AG09319 (cell line): ENCODE results near the gene LLGL2.

ENCODE experiments used
- DNase-seq: peaks from one replicate; pipeline ENCODE4 v3.0.0-alpha.2; 2010; ENCODE audit warnings: low read depth; ENCODE audit errors: extremely low read depth
- TF ChIP-seq, protein P1 (sequence below): IDR thresholded peaks from 2 replicates; pipeline ENCODE4 v1.5.1; 2011; ENCODE audit warnings: low read depth, mild to moderate bottlenecking, inconsistent platforms, low read length, moderate library complexity

The LLGL2 gene

DNA sequence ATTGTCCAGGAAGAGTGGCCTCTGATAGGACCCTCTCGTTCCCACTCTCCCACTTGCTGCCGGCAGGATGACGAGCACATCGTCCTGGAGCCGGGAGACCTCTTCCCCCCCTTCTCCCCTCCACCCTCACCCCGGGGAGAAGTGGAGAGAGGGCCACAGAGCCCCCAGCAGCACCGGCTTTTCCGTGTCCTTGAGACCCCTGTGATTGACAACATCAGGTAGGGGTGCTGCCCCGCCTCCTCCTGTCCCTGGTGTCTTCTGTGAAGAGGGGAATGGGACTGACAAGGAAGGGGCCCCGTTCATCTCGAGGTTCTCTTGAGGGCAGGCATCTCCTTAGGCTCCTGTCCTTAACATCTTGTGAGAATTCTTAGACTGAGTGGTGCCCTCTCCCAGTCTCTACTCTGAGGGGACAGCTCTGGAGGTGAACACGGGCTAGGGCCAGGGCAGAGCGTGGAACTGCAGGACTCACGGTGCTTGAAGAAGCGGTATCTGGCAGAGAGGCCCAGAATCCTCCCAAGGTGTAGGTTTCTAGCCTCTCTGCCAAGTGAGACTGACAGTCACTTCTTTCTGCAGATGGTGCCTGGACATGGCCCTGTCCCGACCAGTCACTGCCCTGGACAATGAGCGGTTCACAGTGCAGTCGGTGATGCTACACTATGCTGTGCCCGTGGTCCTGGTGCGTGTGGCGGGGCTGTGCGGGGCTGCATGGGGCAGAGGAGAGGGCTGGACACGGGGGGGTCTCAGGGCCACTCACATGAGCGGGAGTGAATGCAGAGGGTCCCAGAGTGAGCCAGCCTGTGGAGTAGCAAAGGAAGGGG is 36.6 kb upstream of the LLGL2 start:
- TF ChIP-seq, protein P1, sequence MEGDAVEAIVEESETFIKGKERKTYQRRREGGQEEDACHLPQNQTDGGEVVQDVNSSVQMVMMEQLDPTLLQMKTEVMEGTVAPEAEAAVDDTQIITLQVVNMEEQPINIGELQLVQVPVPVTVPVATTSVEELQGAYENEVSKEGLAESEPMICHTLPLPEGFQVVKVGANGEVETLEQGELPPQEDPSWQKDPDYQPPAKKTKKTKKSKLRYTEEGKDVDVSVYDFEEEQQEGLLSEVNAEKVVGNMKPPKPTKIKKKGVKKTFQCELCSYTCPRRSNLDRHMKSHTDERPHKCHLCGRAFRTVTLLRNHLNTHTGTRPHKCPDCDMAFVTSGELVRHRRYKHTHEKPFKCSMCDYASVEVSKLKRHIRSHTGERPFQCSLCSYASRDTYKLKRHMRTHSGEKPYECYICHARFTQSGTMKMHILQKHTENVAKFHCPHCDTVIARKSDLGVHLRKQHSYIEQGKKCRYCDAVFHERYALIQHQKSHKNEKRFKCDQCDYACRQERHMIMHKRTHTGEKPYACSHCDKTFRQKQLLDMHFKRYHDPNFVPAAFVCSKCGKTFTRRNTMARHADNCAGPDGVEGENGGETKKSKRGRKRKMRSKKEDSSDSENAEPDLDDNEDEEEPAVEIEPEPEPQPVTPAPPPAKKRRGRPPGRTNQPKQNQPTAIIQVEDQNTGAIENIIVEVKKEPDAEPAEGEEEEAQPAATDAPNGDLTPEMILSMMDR = no peak
- no peak for DNase-seq

DNA sequence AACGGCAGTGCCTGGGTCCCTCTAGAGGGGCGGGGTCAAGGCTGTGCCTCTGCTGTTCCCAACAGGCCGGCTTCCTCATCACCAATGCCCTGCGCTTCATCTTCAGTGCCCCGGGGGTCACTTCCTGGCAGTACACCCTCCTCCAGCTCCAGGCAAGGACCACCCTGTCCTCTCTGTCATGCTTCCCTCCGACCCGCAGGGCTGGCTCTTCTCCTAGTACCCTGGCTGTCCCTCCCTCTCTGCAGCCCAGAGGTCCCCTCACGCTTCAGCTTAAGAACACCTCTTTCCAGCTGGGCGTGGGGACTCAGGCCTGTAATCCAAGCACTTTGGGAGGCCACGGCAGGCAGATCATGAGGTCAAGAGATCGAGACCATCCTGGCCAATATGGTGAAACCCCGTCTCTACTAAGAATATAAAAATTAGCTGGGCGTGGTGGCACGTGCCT is 36.0 kb upstream of the LLGL2 start:
- TF ChIP-seq, protein P1 = no peak
- DNase-seq = no peak

DNA sequence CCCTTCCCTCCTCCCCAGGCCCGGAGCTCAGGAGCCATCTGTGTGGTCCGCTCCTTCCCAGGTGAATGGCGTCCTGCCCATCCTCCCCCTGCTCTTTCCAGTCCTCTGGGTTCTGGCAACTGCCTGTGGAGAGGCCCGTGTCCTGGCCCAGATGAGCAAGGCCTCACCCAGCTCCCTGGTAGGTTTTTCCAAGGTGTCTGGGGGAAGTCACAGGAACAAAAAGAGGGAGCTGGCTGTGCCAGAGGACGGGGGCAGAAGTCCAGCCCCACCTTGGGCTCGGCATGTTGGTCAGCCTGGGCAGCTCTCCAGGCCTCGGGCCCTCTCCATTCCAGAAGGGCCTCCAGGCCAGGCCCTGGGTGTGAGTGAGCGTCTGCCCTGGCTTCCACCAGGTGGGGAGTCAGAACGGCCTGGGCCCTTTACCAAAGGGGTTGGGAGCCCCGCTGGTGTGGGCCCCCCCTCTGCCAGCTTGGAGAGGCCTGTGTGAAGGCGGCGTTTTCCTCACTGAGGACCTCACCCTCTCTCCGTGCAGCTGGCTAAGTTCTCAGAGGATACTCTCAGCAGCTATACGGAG is 35.2 kb upstream of the LLGL2 start:
- no peak for DNase-seq
- TF ChIP-seq, protein P1 = no peak

DNA sequence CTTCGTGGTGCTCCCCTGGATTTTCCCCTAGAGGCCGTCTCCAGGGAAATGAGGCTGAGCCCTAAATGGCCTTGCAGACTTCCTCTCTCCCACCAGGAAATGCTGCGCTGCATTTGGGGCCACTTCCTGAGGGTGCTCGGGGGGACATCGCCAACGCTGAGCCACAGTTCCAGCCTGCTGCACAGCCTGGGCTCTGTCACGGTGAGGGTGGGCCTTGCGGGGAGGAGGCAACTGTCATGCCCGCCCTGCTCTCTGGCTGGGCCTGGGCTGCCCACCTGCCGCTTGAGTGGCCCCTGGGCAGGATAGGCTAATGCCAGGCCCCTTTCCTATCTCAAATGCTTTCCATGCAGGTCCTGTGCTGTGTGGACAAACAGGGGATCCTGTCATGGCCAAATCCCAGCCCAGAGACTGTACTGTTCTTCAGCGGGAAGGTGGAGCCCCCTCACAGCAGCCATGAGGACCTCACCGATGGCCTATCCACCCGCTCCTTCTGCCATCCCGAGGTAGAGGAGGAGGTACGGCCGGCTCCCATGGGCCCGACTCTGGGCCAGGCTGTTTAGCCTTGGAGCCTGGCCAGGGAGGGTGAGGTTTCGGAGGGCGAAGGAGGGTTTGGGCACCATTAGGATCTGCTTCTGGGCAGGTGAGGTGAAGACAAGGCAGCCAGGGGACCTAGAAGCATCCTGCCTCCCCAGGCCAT is 34.4 kb upstream of the LLGL2 start:
- TF ChIP-seq, protein P1 = no peak
- no peak for DNase-seq

DNA sequence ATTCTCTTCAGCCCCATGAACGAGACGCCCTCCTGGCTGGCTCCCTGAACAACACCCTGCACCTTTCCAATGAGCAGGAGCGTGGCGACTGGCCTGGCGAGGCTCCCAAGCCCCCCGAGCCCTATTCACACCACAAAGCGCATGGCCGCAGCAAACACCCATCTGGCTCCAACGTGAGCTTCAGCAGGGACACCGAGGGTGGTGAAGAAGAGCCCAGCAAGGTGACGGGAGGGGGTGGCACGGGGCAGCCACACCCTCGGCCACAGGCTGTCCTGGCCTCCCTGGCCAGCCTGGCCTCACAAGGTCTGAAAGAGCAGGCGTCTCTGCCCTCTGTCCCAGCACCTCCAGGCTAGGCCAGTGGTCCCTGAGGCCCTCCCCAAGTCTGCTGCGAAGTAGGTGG is 33.8 kb upstream of the LLGL2 start:
- DNase-seq = no peak
- TF ChIP-seq, protein P1 = no peak

DNA sequence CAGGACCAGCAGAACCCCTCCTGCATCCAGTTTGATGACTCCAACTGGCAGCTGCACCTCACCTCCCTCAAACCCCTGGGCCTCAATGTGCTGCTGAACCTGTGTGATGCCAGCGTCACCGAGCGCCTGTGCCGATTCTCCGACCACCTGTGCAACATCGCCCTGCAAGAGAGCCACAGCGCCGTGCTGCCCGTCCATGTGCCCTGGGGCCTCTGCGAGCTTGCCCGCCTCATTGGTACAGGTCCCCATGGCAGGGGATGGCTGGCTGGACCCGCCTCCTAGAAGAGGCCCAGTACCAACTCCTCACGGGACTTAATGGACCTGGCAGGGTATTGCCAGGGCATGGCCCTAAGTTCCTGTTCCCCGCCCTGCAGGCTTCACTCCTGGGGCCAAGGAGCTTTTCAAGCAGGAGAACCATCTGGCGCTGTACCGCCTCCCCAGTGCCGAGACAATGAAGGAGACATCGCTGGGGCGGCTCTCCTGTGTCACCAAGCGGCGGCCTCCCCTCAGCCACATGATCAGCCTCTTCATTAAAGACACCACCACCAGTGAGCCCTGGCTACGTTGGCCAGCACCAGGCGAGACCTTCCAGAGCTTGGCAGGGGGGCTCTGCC is 32.8 kb upstream of the LLGL2 start:
- DNase-seq = no peak
- TF ChIP-seq, protein P1 = no peak
